ENCODE measurements around the gene GPR137B. TPM values are rescaled to one million over a fixed set of nuclear protein-coding genes. Genes with fewer than 3 reads are reported as not detected.
A peak's percentile ranks its signal among the peaks of the same experiment; 100 is the strongest.

Gene GPR137B
- total RNA-seq, 1 experiment from 2014 or later, result 105 TPM

GRCh38 chr1:236207121-236207520 is 64.8 kb downstream of the GPR137B start:
- DNase-seq (ENCODE audit: low read depth, low spot score), result no peak
- in situ Hi-C loops (cut with HindIII; ENCODE audit: low pct_unique_long_range_greater_than_20kb, low sequenced_read_pairs), result no loop called here

- in situ Hi-C loops (cut with HindIII; ENCODE audit: low pct_unique_long_range_greater_than_20kb, low sequenced_read_pairs), result no loop called here
Observed at GRCh38 chr1:236207569-236207968, 65.2 kb downstream of the GPR137B start.

GRCh38 chr1:236209185-236209584 is 66.8 kb downstream of the GPR137B start:
- in situ Hi-C loops (cut with HindIII; ENCODE audit: low pct_unique_long_range_greater_than_20kb, low sequenced_read_pairs), result no loop called here
- DNase-seq (ENCODE audit: low read depth, low spot score), result no peak

More at GRCh38 chr1:236207569-236207968, 65.2 kb downstream of the GPR137B start:
- no peak for DNase-seq (ENCODE audit: low read depth, low spot score)

GRCh38 chr1:236209713-236210112 is 67.4 kb downstream of the GPR137B start:
- no peak for DNase-seq (ENCODE audit: low read depth, low spot score)
- in situ Hi-C loops (cut with HindIII; ENCODE audit: low pct_unique_long_range_greater_than_20kb, low sequenced_read_pairs), result loop anchor here (10.0 kb wide), 1 partner anchor 55 kb away; no protein-coding TSS in a partner anchor

GRCh38 chr1:236211815-236212214 is 69.5 kb downstream of the GPR137B start:
- in situ Hi-C loops (cut with HindIII; ENCODE audit: low pct_unique_long_range_greater_than_20kb, low sequenced_read_pairs), result loop anchor here (10.0 kb wide), 1 partner anchor 53 kb away; no protein-coding TSS in a partner anchor

GRCh38 chr1:236213534-236213933 is 71.2 kb downstream of the GPR137B start:
- in situ Hi-C loops (cut with HindIII; ENCODE audit: low pct_unique_long_range_greater_than_20kb, low sequenced_read_pairs), result loop anchor here (10.0 kb wide), 1 partner anchor 51 kb away; no protein-coding TSS in a partner anchor
- no peak for DNase-seq (ENCODE audit: low read depth, low spot score)

More at GRCh38 chr1:236211815-236212214, 69.5 kb downstream of the GPR137B start:
- no peak for DNase-seq (ENCODE audit: low read depth, low spot score)

- in situ Hi-C loops (cut with HindIII; ENCODE audit: low pct_unique_long_range_greater_than_20kb, low sequenced_read_pairs), result loop anchor here (10.0 kb wide), 1 partner anchor 50 kb away; no protein-coding TSS in a partner anchor
- DNase-seq (ENCODE audit: low read depth, low spot score), result peak; percentile 4
Observed at GRCh38 chr1:236214761-236215160, 72.4 kb downstream of the GPR137B start.

GRCh38 chr1:236220473-236220872 is 78.1 kb downstream of the GPR137B start:
- in situ Hi-C loops (cut with HindIII; ENCODE audit: low pct_unique_long_range_greater_than_20kb, low sequenced_read_pairs), result no loop called here
- DNase-seq (ENCODE audit: low read depth, low spot score), result no peak

- no peak for DNase-seq (ENCODE audit: low read depth, low spot score)
Observed at GRCh38 chr1:236222632-236223031, 80.3 kb downstream of the GPR137B start.

GRCh38 chr1:236228411-236228810 is 86.1 kb downstream of the GPR137B start:
- in situ Hi-C loops (cut with HindIII; ENCODE audit: low pct_unique_long_range_greater_than_20kb, low sequenced_read_pairs), result no loop called here

More at GRCh38 chr1:236222632-236223031, 80.3 kb downstream of the GPR137B start:
- in situ Hi-C loops (cut with HindIII; ENCODE audit: low pct_unique_long_range_greater_than_20kb, low sequenced_read_pairs), result no loop called here

GRCh38 chr1:236235116-236235515 is 92.8 kb downstream of the GPR137B start:
- in situ Hi-C loops (cut with HindIII; ENCODE audit: low pct_unique_long_range_greater_than_20kb, low sequenced_read_pairs), result no loop called here
- no peak for DNase-seq (ENCODE audit: low read depth, low spot score)

More at GRCh38 chr1:236228411-236228810, 86.1 kb downstream of the GPR137B start:
- DNase-seq (ENCODE audit: low read depth, low spot score), result no peak

- no peak for DNase-seq (ENCODE audit: low read depth, low spot score)
- in situ Hi-C loops (cut with HindIII; ENCODE audit: low pct_unique_long_range_greater_than_20kb, low sequenced_read_pairs), result no loop called here
Observed at GRCh38 chr1:236239092-236239585, 96.8 kb downstream of the GPR137B start.

- in situ Hi-C loops (cut with HindIII; ENCODE audit: low pct_unique_long_range_greater_than_20kb, low sequenced_read_pairs), result no loop called here
Observed at GRCh38 chr1:236240675-236241074, 98.3 kb downstream of the GPR137B start.

GRCh38 chr1:236242568-236242967 is 100.2 kb downstream of the GPR137B start:
- DNase-seq (ENCODE audit: low read depth, low spot score), result no peak
- in situ Hi-C loops (cut with HindIII; ENCODE audit: low pct_unique_long_range_greater_than_20kb, low sequenced_read_pairs), result no loop called here

More at GRCh38 chr1:236240675-236241074, 98.3 kb downstream of the GPR137B start:
- DNase-seq (ENCODE audit: low read depth, low spot score), result no peak

GRCh38 chr1:236247286-236247685 is 104.9 kb downstream of the GPR137B start:
- in situ Hi-C loops (cut with HindIII; ENCODE audit: low pct_unique_long_range_greater_than_20kb, low sequenced_read_pairs), result no loop called here

GRCh38 chr1:236251587-236251986 is 109.2 kb downstream of the GPR137B start:
- in situ Hi-C loops (cut with HindIII; ENCODE audit: low pct_unique_long_range_greater_than_20kb, low sequenced_read_pairs), result no loop called here
- no peak for DNase-seq (ENCODE audit: low read depth, low spot score)

More at GRCh38 chr1:236247286-236247685, 104.9 kb downstream of the GPR137B start:
- no peak for DNase-seq (ENCODE audit: low read depth, low spot score)

- in situ Hi-C loops (cut with HindIII; ENCODE audit: low pct_unique_long_range_greater_than_20kb, low sequenced_read_pairs), result no loop called here
Observed at GRCh38 chr1:236253119-236253518, 110.8 kb downstream of the GPR137B start.

GRCh38 chr1:236253918-236254637 is 111.7 kb downstream of the GPR137B start:
- DNase-seq (ENCODE audit: low read depth, low spot score), result no peak
- in situ Hi-C loops (cut with HindIII; ENCODE audit: low pct_unique_long_range_greater_than_20kb, low sequenced_read_pairs), result no loop called here

More at GRCh38 chr1:236253119-236253518, 110.8 kb downstream of the GPR137B start:
- no peak for DNase-seq (ENCODE audit: low read depth, low spot score)

- no peak for DNase-seq (ENCODE audit: low read depth, low spot score)
Observed at GRCh38 chr1:236257216-236257615, 114.9 kb downstream of the GPR137B start.

More at GRCh38 chr1:236257216-236257615, 114.9 kb downstream of the GPR137B start:
- in situ Hi-C loops (cut with HindIII; ENCODE audit: low pct_unique_long_range_greater_than_20kb, low sequenced_read_pairs), result no loop called here
